GM19324 (cell line): ENCODE measurements around the gene SEMA4B.

Experiments used
- ATAC-seq: cut with Tn5 transposase; IDR thresholded peaks from one replicate; pipeline ENCODE4 v1.9.1; 2021; ENCODE audit warnings: mild to moderate bottlenecking, moderate library complexity; ENCODE audit not compliant: unreplicated experiment, low FRiP score

SEMA4B gene

GRCh38 chr15:90203473-90203872, 2.3 kb downstream of the SEMA4B start:
- ATAC-seq = no peak

GRCh38 chr15:90203922-90204321, 2.8 kb downstream of the SEMA4B start:
- ATAC-seq = no peak

- no peak for ATAC-seq
Measured at GRCh38 chr15:90205050-90205848, 4.1 kb downstream of the SEMA4B start.

GRCh38 chr15:90205886-90206285, 4.8 kb downstream of the SEMA4B start:
- no peak for ATAC-seq

- no peak for ATAC-seq
Measured at GRCh38 chr15:90207252-90207651, 6.1 kb downstream of the SEMA4B start.

GRCh38 chr15:90208356-90208755, 7.2 kb downstream of the SEMA4B start:
- no peak for ATAC-seq

GRCh38 chr15:90209591-90209990, 8.5 kb downstream of the SEMA4B start:
- no peak for ATAC-seq

GRCh38 chr15:90210593-90210992, 9.5 kb downstream of the SEMA4B start:
- ATAC-seq = no peak

- no peak for ATAC-seq
Measured at GRCh38 chr15:90211009-90211408, 9.9 kb downstream of the SEMA4B start.

GRCh38 chr15:90211440-90212143, 10.5 kb downstream of the SEMA4B start:
- ATAC-seq = no peak

- no peak for ATAC-seq
Measured at GRCh38 chr15:90212221-90213098, 11.3 kb downstream of the SEMA4B start.

- no peak for ATAC-seq
Measured at GRCh38 chr15:90213122-90213817, 12.1 kb downstream of the SEMA4B start.

GRCh38 chr15:90213818-90214204, 12.7 kb downstream of the SEMA4B start:
- ATAC-seq = no peak

GRCh38 chr15:90214553-90215196, 13.5 kb downstream of the SEMA4B start:
- no peak for ATAC-seq

GRCh38 chr15:90217671-90218394, 16.7 kb downstream of the SEMA4B start:
- no peak for ATAC-seq

GRCh38 chr15:90219421-90220141, 18.5 kb downstream of the SEMA4B start:
- no peak for ATAC-seq

- no peak for ATAC-seq
Measured at GRCh38 chr15:90221246-90221900, 20.2 kb downstream of the SEMA4B start.

- no peak for ATAC-seq
Measured at GRCh38 chr15:90222547-90222946, 21.4 kb downstream of the SEMA4B start.
